ENCODE measurements around the gene HIP1. TPM values are rescaled to one million over a fixed set of nuclear protein-coding genes. Genes with fewer than 3 reads are reported as not detected.

The HIP1 gene
- total and polyA plus RNA-seq, 9 of the 15 experiments (the other 6 are each of a cell fraction or from before 2014, with no cell fraction given): 2.4 to 13.7 (median 9.5) TPM

GRCh38 chr7:75662579-75663301 lies 76.0 kb downstream of the HIP1 start:
- H3K9me3 ChIP-seq (replicated peaks; ENCODE audit: control insufficient read depth, insufficient read depth, low read depth, low read length): no peaks in the 10 kb centered on the region
- FAIRE-seq: peak; percentile 19
- no peaks in the 10 kb centered on the region for H3K9me1 ChIP-seq (ENCODE audit: control insufficient read depth, insufficient read depth, low read length)
- no peaks in the 10 kb centered on the region for H3K79me2 ChIP-seq (ENCODE audit: control insufficient read depth, insufficient read depth, low read length)
- H3K4me2 ChIP-seq (ENCODE audit: insufficient read depth, low read length): peak overlapping the region; percentile 84
- peaks cover 22 to 39% of the 10 kb centered on the region in 2 experiments for H3K4me1 ChIP-seq (replicated peaks in 1 of 2; ENCODE audit: control insufficient read depth in 2 of 2, insufficient read depth in 2 of 2, low read length in 2 of 2)
- 29% methylated on average over 12 of the region's 12 CpGs for WGBS (ENCODE audit: insufficient coverage, low coverage, missing lambda C conversion rate)
- ATAC-seq: peak; percentile 33
- in situ Hi-C loops (cut with MboI): no loop called here
- ChIA-PET CTCF (ENCODE audit: low intra/inter-chr PET ratio) (no interaction called here), POLR2A (interaction anchor here (0.9 to 1.6 kb wide), 4 partner anchors 10 to 77 kb away, joined by 3 to 9 read pairs (median 4); no protein-coding TSS in a partner anchor)
- intact Hi-C loops (cut with micrococcal nuclease): no loop called here
- no peak overlapping the region for H3K4me3 ChIP-seq
- no TSS peak for BruUV-seq (replicated peaks)
- DNase-seq (ENCODE audit: extremely low read depth in 1 of 4, low spot score in 3 of 4): no peak
- H3K27me3 ChIP-seq (ENCODE audit: control insufficient read depth in 2 of 2, insufficient read depth in 2 of 2, low read length in 2 of 2): no peaks in the 10 kb centered on the region
- peak overlapping the region; percentile 76 for H3K27ac ChIP-seq (ENCODE audit: extremely low read depth, low read depth, low read length)
- H2AFZ ChIP-seq (ENCODE audit: low read depth, low read length): peak overlapping the region; percentile 88
- no peaks in the 10 kb centered on the region for H4K20me1 ChIP-seq (replicated peaks; ENCODE audit: control insufficient read depth, insufficient read depth, low read length)
- peak overlapping the region; percentile 32 to 61; a peak in 3 of 4 replicates for H3K9ac ChIP-seq (ENCODE audit: insufficient read depth in 1 of 2, low read depth in 2 of 2, low read length in 2 of 2)
- H3K36me3 ChIP-seq (ENCODE audit: control insufficient read depth, insufficient read depth, low read length): no peaks in the 10 kb centered on the region
- TF ChIP-seq ZNF146 (CRISPR knock-in tag; IDR thresholded peaks at IDR 0.05; ENCODE audit: unreplicated experiment) (no peak), ZNF511 (CRISPR knock-in tag; IDR thresholded peaks at IDR 0.05) (peak; percentile 27; the same call in 1 of the 2 replicates), ZNF717 (CRISPR knock-in tag; IDR thresholded peaks at IDR 0.05) (no peak), POLR2A (conservative IDR thresholded peaks at IDR 0.05) (no peak), EP400 (IDR thresholded peaks at IDR 0.05) (no peak), SPI1 (IDR thresholded peaks at IDR 0.05; ENCODE audit: borderline replicate concordance, low read depth, low read length) (no peak), ID3 (CRISPR knock-in tag; IDR thresholded peaks at IDR 0.05) (no peak), ID3 (tag; IDR thresholded peaks at IDR 0.05) (no peak), TCF7L2 (IDR thresholded peaks at IDR 0.05; ENCODE audit: low read depth, low read length) (no peak), PBX2 (CRISPR knock-in tag; IDR thresholded peaks at IDR 0.05; ENCODE audit: low read depth) (no peak), PBX2 (tag; conservative IDR thresholded peaks at IDR 0.05; ENCODE audit: low read depth) (no peak), ZNF551 (CRISPR knock-in tag; IDR thresholded peaks at IDR 0.05) (no peak), CREM (IDR thresholded peaks at IDR 0.05; ENCODE audit: low read depth) (0 out of 2 replicates have a peak, but pooled peaks have one; percentile 19), ZNF780A (CRISPR knock-in tag; IDR thresholded peaks at IDR 0.05) (no peak), SMAD2 (IDR thresholded peaks at IDR 0.05; ENCODE audit: low read depth, low read length) (no peak), ZNF586 (CRISPR knock-in tag; conservative IDR thresholded peaks at IDR 0.05) (no peak), ARHGAP35 (IDR thresholded peaks at IDR 0.05; ENCODE audit: partially characterized antibody) (no peak), CREB5 (CRISPR knock-in tag; IDR thresholded peaks at IDR 0.05) (no peak), ZNF24 (IDR thresholded peaks at IDR 0.05) (no peak), ARID2 (IDR thresholded peaks at IDR 0.05) (no peak)
